Measurements from ENCODE around the gene ANKRD6. TPM values are rescaled to one million over a fixed set of nuclear protein-coding genes. Genes with fewer than 3 reads are reported as not detected.

Gene ANKRD6
- total RNA-seq, 4 donors from 2014 or later, result 7.7 to 18.5 (median 11.9) TPM

- TF ChIP-seq, protein P1, sequence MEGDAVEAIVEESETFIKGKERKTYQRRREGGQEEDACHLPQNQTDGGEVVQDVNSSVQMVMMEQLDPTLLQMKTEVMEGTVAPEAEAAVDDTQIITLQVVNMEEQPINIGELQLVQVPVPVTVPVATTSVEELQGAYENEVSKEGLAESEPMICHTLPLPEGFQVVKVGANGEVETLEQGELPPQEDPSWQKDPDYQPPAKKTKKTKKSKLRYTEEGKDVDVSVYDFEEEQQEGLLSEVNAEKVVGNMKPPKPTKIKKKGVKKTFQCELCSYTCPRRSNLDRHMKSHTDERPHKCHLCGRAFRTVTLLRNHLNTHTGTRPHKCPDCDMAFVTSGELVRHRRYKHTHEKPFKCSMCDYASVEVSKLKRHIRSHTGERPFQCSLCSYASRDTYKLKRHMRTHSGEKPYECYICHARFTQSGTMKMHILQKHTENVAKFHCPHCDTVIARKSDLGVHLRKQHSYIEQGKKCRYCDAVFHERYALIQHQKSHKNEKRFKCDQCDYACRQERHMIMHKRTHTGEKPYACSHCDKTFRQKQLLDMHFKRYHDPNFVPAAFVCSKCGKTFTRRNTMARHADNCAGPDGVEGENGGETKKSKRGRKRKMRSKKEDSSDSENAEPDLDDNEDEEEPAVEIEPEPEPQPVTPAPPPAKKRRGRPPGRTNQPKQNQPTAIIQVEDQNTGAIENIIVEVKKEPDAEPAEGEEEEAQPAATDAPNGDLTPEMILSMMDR (IDR thresholded peaks at IDR 0.05; ENCODE audit: low read depth), result no peak
Observed at GRCh38 chr6:89436226-89436625, 3.3 kb downstream of the ANKRD6 start.

DNA sequence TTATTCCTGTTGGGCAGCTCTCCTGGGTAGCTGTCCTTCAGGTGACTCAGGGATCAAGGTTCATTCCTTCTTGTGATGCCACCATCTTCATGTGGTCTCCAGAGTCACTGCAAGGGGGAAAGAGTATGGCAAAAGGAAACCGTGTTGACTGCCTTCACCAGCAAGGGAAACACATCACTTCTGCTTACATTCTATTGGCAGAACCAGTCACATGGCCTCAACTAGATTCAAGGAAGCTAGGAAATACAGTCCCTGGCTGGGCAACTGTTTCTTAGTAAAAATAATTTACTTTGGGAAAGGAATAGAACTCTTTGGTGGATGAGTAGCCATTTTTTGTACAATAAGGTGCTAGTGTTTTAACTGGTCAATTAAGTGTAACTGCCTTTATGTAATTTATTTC, 5.3 kb downstream of the ANKRD6 start:
- TF ChIP-seq, protein P1 (IDR thresholded peaks at IDR 0.05; ENCODE audit: low read depth), result no peak

GRCh38 chr6:89439014-89439413, 6.1 kb downstream of the ANKRD6 start:
- TF ChIP-seq, protein P1 (IDR thresholded peaks at IDR 0.05; ENCODE audit: low read depth), result no peak

- TF ChIP-seq, protein P1 (IDR thresholded peaks at IDR 0.05; ENCODE audit: low read depth), result no peak
Observed at GRCh38 chr6:89440200-89440599, 7.2 kb downstream of the ANKRD6 start.

DNA sequence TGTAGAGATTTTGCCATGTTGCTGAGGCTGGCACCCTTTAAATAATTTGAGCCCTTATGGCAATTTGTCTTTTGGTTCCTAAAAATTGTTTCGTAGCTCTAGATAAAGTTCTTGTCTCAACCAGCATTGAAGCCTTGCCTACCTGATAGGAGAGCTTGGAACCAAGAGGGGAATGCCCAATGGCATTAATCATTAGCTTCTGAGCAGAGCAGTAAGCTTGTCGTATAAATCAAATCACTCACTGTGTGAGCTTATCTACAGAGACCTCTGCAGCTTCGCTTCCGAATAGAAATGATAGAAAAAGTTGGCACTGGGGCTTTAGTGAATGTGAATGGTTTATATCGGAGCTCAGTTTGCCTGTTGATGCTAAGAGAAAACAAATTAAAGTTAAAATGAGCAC, 10.7 kb downstream of the ANKRD6 start:
- TF ChIP-seq, protein P1 (IDR thresholded peaks at IDR 0.05; ENCODE audit: low read depth), result no peak

GRCh38 chr6:89449193-89449592, 16.2 kb downstream of the ANKRD6 start:
- TF ChIP-seq, protein P1 (IDR thresholded peaks at IDR 0.05; ENCODE audit: low read depth), result no peak

DNA sequence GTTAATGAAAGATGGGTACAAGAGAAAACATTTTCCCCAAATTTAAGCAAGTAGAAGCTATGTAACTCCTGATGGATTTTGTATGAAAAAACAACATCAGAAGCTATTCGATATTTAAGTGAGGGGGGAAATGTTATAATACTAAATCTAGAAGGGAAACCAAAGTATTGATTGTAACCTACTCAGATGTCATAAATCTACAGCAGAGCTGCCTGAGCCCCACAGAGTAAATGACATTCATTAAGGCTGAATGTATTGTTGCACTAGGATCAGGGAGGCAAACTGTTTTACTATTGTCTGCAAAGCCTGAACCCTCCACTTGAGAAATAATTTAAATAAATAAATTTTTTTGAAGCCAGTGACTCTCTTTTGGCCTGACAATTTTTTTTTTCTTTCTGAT, 19.3 kb downstream of the ANKRD6 start:
- TF ChIP-seq, protein P1 (IDR thresholded peaks at IDR 0.05; ENCODE audit: low read depth), result no peak

Measured in subcutaneous adipose tissue (tissue), 4 donors.